Ovary (tissue), 9 donors: Measurements from ENCODE around the gene EWSR1. TPM values are rescaled to one million over a fixed set of nuclear protein-coding genes. Genes with fewer than 3 reads are reported as not detected.

Source experiments
- DNase-seq, 5 donors: peaks; one replicate each; pipeline ENCODE4 v3.0.0-alpha.2; 2019 to 2020
- H3K27ac ChIP-seq, 2 donors: fragments of 200-600 bp; one replicate each; pipeline versions ENCODE4 v1.5.1 to v1.8.0; 2019 to 2022
- H3K27me3 ChIP-seq: fragments of 200-600 bp; one replicate; pipeline ENCODE4 v1.8.0; 2022
- H3K36me3 ChIP-seq: fragments of 200-600 bp; sonication (generic); one replicate; pipeline ENCODE4 v1.5.1; 2019
- H3K4me1 ChIP-seq: one replicate; pipeline ENCODE4 v1.8.1; 2013; ENCODE audit warnings: mild to moderate bottlenecking, moderate library complexity; ENCODE audit not compliant: insufficient read depth
- H3K4me3 ChIP-seq: fragments of 200-600 bp; sonication (generic); one replicate; pipeline ENCODE4 v1.5.1; 2017
- H3K9me3 ChIP-seq, 2 donors: fragments of 200-600 bp in 1 of 2; sonication (generic) in 1 of 2; one replicate each; pipeline versions ENCODE4 v1.5.1 to v1.8.1; 2013 to 2019; ENCODE audit warnings: mild to moderate bottlenecking in 1 of 2, moderate library complexity in 1 of 2
- CTCF ChIP-seq, 3 donors: fragments of 450-650 bp in 2 of 3; fragments of 200-600 bp in 1 of 3; IDR thresholded peaks; one replicate each; pipeline versions ENCODE4 v1.5.1 to v1.8.0; 2016 to 2022; ENCODE audit warnings: antibody characterized with exemption in 3 of 3, mild to moderate bottlenecking in 1 of 3
- EP300 ChIP-seq: sonication (generic); formaldehyde crosslinking; IDR thresholded peaks from one replicate; pipeline ENCODE4 v1.6.1; 2017; ENCODE audit warnings: antibody characterized with exemption
- POLR2A ChIP-seq: fragments of 450-650 bp; IDR thresholded peaks from one replicate; pipeline ENCODE4 v1.6.1; 2017; ENCODE audit warnings: antibody characterized with exemption, mild to moderate bottlenecking, moderate library complexity
- WGBS, 3 donors: extraction: QIAGEN DNeasy Blood & Tissue Kit in 1 of 3; methylation state at CpG; one replicate each; pipeline versions ENCODE4 v1.1.5 to v1.1.7; 2013 to 2017; 5-methylcytosine and 5-hydroxymethylcytosine counted together
- intact Hi-C, 4 donors: fragments of 100-400 bp; cut with DNase I; formaldehyde crosslinking; loops; one replicate each; pipeline versions ENCODE4 v1.11.0 to v1.15.1; 2022 to 2023
- microRNA-seq, 3 donors: library from miRNA; unstranded; fragments of <30 nt; microRNA quantifications; one replicate each; pipeline versions ENCODE4 to v1.2.0, GENCODE V29; 2019 to 2020
- polyA plus RNA-seq, 2 donors: library from polyadenylated mRNA; stranded (reverse); fragments of 200-250 nt in 1 of 2; fragments of 350-450 nt in 1 of 2; fragmentation: Illumina TruSeq in 1 of 2; extraction: RNeasy Lipid Tissue Mini Kit (QIAGEN cat#74804) in 1 of 2; gene quantifications; one replicate each; pipeline ENCODE4 v1.2.3, GENCODE V29; 2013 to 2014
- small RNA-seq: library from RNA; depleted of rRNA; stranded (forward); fragments of <200 nt; gene quantifications from one replicate; pipeline ENCODE3, GENCODE V24; 2016
- total RNA-seq, 7 donors: library from RNA; depleted of rRNA in 2 of 7; stranded (reverse); fragments of >200 nt in 2 of 7; fragmentation: NEBNext Ultra II Directional in 3 of 7; extraction: Animal tissue kit (Norgen Biotek cat#: 25700) in 3 of 7; gene quantifications; one replicate each; pipeline versions ENCODE4 v1.1.0 to v1.2.4, GENCODE V29; 2016 to 2023
- donor health status: DM: no; HTN: no; CAD: no; lungs with moderate emphysema.
- donor health status: DM: no; HTN: no; CAD: no.
- donor health status: Bipolar disorder and iron deficiency.
- donor health status: DM: yes; HTN: yes; CAD: no.
- donor health status: DM: no; HTN: no; CAD: no.
- donor health status: DM: yes; HTN: yes; CAD: no.

The EWSR1 gene
- total and polyA plus RNA-seq, 9 donors: 127 to 191 (median 170) TPM

GRCh38 chr22:29346659-29347058 is 78.6 kb downstream of the EWSR1 start:
- H3K27ac ChIP-seq: no peak overlapping the region
- WGBS, 3 donors: 86 to 90% (median 90%) methylated on average over 4 of the region's 4 CpGs
- intact Hi-C loops: no loop called here

GRCh38 chr22:29348041-29348440 is 80.0 kb downstream of the EWSR1 start:
- no peak for TF ChIP-seq EP300
- TF ChIP-seq CTCF (IDR thresholded peaks at IDR 0.05): no peak
- TF ChIP-seq POLR2A: no peak
- no peaks in the 10 kb centered on the region for H3K4me1 ChIP-seq
- H3K27me3 ChIP-seq: no peaks in the 10 kb centered on the region
- H3K9me3 ChIP-seq: no peaks in the 10 kb centered on the region
- DNase-seq: no peak
- 57 to 80% (median 61%) methylated on average over 2 of the region's 2 CpGs for WGBS, 3 donors
- H3K4me3 ChIP-seq: no peak overlapping the region
- intact Hi-C loops: no loop called here
- no peaks in the 10 kb centered on the region for H3K36me3 ChIP-seq
- no peak overlapping the region for H3K27ac ChIP-seq

More at GRCh38 chr22:29346659-29347058, 78.6 kb downstream of the EWSR1 start:
- Histone ChIP-seq H3K9me3 (no peaks in the 10 kb centered on the region), H3K36me3 (no peaks in the 10 kb centered on the region), H3K4me3 (no peak overlapping the region), H3K4me1 (no peaks in the 10 kb centered on the region), H3K27me3 (no peaks in the 10 kb centered on the region)
- no peak for DNase-seq
- TF ChIP-seq POLR2A (no peak), EP300 (no peak), CTCF (IDR thresholded peaks at IDR 0.05) (no peak)

GRCh38 chr22:29348956-29349355 is 80.9 kb downstream of the EWSR1 start:
- H3K27me3 ChIP-seq: no peaks in the 10 kb centered on the region
- no peaks in the 10 kb centered on the region for H3K36me3 ChIP-seq
- 92 to 93% (median 92%) methylated on average over 18 of the region's 18 CpGs for WGBS, 3 donors
- no peaks in the 10 kb centered on the region for H3K9me3 ChIP-seq
- DNase-seq: no peak
- no peaks in the 10 kb centered on the region for H3K4me1 ChIP-seq
- intact Hi-C loops: no loop called here
- no peak overlapping the region for H3K4me3 ChIP-seq
- no peak overlapping the region for H3K27ac ChIP-seq
- no peak for TF ChIP-seq CTCF (IDR thresholded peaks at IDR 0.05)
- no peak for TF ChIP-seq EP300
- no peak for TF ChIP-seq POLR2A

Small RNA genes within 50 kb of the gene (microRNA-seq; reads per million reads assigned to microRNA genes)
- gene MIR3653: 5.4 to 16.6 (median 12.6) reads per million in 3 donors

Small RNA genes within 50 kb of the gene (small RNA-seq; reads per million reads assigned to genes)
- not detected for gene MIR3653

Other genes starting within 250 kb of the EWSR1 start
- gene C22orf31, start 206.4 kb upstream of the EWSR1 start, total RNA-seq: under 1 TPM in 5 of 7 donors, not detected in 2; 0.32 to 0.92 (median 0.35) TPM
- under 1 TPM; 0.20 to 0.73 TPM for gene C22orf31, start 206.4 kb upstream of the EWSR1 start, polyA plus RNA-seq
- 10 to 100 TPM; 20.5 to 49.5 (median 40.1) TPM for gene KREMEN1, start 195.2 kb upstream of the EWSR1 start, total RNA-seq
- 10 to 100 TPM; 15.4 to 32.6 TPM for gene KREMEN1, start 195.2 kb upstream of the EWSR1 start, polyA plus RNA-seq
- 10 to 100 TPM in 1 of 7 donors, 1 to 10 TPM in 6; 6.7 to 10.8 (median 8.6) TPM for gene EMID1, start 62.4 kb upstream of the EWSR1 start, total RNA-seq
- 10 to 100 TPM in 1 of 2 donors, 1 to 10 TPM in 1; 2.6 to 11.2 TPM for gene EMID1, start 62.4 kb upstream of the EWSR1 start, polyA plus RNA-seq
- gene RHBDD3, start 287 bp upstream of the EWSR1 start, total RNA-seq: 10 to 100 TPM; 16.9 to 26.8 (median 19.4) TPM
- gene RHBDD3, start 287 bp upstream of the EWSR1 start, polyA plus RNA-seq: 10 to 100 TPM in 1 of 2 donors, 1 to 10 TPM in 1; 4.2 to 22.5 TPM
- gene GAS2L1, start 38.4 kb downstream of the EWSR1 start, total RNA-seq: 10 to 100 TPM in 4 of 7 donors, 1 to 10 TPM in 3; 6.2 to 21.0 (median 12.5) TPM
- gene GAS2L1, start 38.4 kb downstream of the EWSR1 start, polyA plus RNA-seq: 1 to 10 TPM; 2.1 to 9.8 TPM
- gene RASL10A, start 47.4 kb downstream of the EWSR1 start, total RNA-seq: under 1 TPM in 4 of 7 donors, not detected in 3; 0.22 to 0.53 (median 0.41) TPM
- under 1 TPM; 0.30 to 0.45 TPM for gene RASL10A, start 47.4 kb downstream of the EWSR1 start, polyA plus RNA-seq
- gene AP1B1, start 120.3 kb downstream of the EWSR1 start, total RNA-seq: 10 to 100 TPM; 19.0 to 54.0 (median 36.8) TPM
- 10 to 100 TPM; 17.7 to 43.6 TPM for gene AP1B1, start 120.3 kb downstream of the EWSR1 start, polyA plus RNA-seq
- not detected for gene RFPL1, start 170.3 kb downstream of the EWSR1 start, total RNA-seq
- gene RFPL1, start 170.3 kb downstream of the EWSR1 start, polyA plus RNA-seq: not detected
- 10 to 100 TPM in 5 of 7 donors, 1 to 10 TPM in 2; 2.6 to 30.6 (median 12.4) TPM for gene NEFH, start 211.9 kb downstream of the EWSR1 start, total RNA-seq
- gene NEFH, start 211.9 kb downstream of the EWSR1 start, polyA plus RNA-seq: 10 to 100 TPM in 1 of 2 donors, 1 to 10 TPM in 1; 7.2 to 26.6 TPM